ENCODE data around the gene TP53AIP1. TPM values are rescaled to one million over a fixed set of nuclear protein-coding genes. Genes with fewer than 3 reads are reported as not detected.

The TP53AIP1 gene
- total RNA-seq, 2 donors from 2014 or later, result 0.14 TPM; not detected in 1

DNA sequence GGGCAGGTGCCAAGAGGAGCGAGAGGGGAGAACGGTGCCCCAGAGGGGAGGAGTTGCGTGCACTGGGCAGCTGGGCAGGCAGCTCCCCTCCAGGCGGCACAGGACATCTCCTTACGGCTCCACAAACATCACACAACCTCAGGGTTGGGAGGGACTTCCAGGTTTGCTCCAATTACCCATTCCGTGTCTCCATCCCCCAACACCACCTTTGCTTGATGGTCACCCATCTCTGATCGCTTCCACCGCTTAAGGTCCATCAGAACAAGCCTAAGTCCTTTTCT, 14.5 kb upstream of the TP53AIP1 start:
- no peak overlapping the region for H3K4me3 Mint-ChIP-seq
- H3K36me3 Mint-ChIP-seq (ENCODE audit: insufficient read depth in 2 of 2), result no peaks in the 10 kb centered on the region
- H3K4me1 Mint-ChIP-seq (ENCODE audit: low read depth), result no peaks in the 10 kb centered on the region
- no peaks in the 10 kb centered on the region for H3K9me3 Mint-ChIP-seq
- H3K27me3 Mint-ChIP-seq (ENCODE audit: low read depth), result peaks cover 16% of the 10 kb centered on the region
- ATAC-seq (replicated peaks in 1 of 2) (no peak), DNase-seq (no peak)
- no peak overlapping the region for H3K27ac Mint-ChIP-seq

DNA sequence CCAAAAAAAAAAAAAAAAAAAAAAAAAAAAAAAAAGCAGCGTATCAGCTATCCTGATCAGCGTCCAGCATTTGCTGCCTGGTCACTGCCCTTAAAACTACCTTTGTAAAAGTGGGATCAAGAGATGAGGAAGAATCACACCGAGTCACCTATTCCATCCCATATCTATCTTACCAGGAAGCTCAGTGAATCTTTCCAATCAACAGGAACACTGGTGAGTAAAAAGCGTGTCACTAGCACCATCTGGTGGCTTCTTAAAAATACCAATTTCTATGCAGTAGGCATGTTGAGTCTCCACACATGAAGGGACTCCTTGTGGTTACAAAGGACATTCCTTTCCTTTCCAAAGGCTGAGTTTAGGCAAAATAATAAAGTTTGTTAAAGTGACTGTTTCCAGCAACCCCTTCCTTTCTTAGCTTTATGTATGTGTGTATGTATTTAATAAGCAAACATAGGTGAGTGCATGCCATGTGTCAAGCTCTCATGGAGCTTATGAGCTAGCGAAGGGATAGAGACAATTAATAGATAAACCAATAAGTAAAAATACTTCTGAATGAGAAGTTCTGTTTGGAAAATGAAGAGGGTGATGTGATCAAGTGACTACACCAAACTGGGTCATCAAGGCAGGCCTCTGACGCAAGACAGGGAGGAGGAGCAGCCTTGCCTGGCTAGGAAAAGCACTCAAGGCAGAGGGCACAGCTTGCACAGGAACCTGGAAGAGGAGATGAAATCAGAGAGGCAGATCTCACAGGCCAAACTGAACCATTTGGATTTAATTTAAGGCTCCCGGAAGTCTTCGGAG, 13.9 kb upstream of the TP53AIP1 start:
- no peaks in the 10 kb centered on the region for H3K36me3 Mint-ChIP-seq (ENCODE audit: insufficient read depth in 2 of 2)
- peaks cover 16% of the 10 kb centered on the region for H3K27me3 Mint-ChIP-seq (ENCODE audit: low read depth)
- H3K27ac Mint-ChIP-seq, result no peak overlapping the region
- DNase-seq (peak; percentile 15), ATAC-seq (replicated peaks in 1 of 2) (peak; percentile 56 to 66)
- H3K4me1 Mint-ChIP-seq (ENCODE audit: low read depth), result no peaks in the 10 kb centered on the region
- H3K9me3 Mint-ChIP-seq, result no peaks in the 10 kb centered on the region
- no peak overlapping the region for H3K4me3 Mint-ChIP-seq

DNA sequence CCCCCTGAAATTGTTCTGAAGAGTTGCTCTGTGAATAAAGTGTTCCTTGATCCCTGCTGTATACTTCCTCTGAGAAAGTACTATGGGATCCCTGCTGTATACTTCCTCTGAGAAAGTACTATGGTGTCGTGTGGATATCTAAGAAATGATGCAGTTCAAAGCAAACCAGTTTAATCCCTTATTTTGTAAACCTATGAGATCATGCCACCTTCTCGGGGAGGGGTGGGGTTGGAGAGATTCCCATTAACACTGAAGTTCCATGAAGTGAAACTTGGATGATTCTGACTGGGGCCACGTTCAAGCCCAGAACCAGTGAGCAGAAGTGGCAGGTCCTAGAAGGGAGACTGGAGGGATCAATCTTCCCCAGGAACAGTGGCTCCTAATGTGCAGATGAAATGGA, 13.0 kb upstream of the TP53AIP1 start:
- H3K27ac Mint-ChIP-seq, result no peak overlapping the region
- H3K36me3 Mint-ChIP-seq (ENCODE audit: insufficient read depth in 2 of 2), result no peaks in the 10 kb centered on the region
- no peak overlapping the region for H3K4me3 Mint-ChIP-seq
- DNase-seq (no peak), ATAC-seq (replicated peaks in 1 of 2) (no peak)
- no peaks in the 10 kb centered on the region for H3K9me3 Mint-ChIP-seq
- peaks cover 16% of the 10 kb centered on the region for H3K27me3 Mint-ChIP-seq (ENCODE audit: low read depth)
- no peaks in the 10 kb centered on the region for H3K4me1 Mint-ChIP-seq (ENCODE audit: low read depth)

DNA sequence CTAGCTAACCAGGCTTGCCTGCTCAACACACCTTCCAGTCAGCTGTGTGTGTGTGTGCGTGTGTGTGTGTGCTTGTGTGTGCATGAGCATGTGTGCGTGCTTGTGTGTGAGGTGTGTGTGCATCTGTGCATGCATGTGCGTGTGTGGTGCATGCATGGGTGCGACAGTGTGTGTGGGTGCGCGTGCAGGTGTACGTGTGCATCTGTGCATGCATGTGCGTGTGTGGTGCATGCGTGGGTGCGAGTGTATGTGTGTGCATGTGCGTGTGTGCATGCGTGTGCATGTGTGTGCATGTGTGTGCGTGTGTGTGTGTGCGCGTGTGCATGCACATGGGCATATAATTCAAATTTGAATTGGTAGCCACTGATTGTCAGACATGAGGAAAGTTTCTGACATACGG, 10.5 kb upstream of the TP53AIP1 start:
- peaks cover 28% of the 10 kb centered on the region for H3K27me3 Mint-ChIP-seq (ENCODE audit: low read depth)
- H3K4me3 Mint-ChIP-seq, result no peak overlapping the region
- ATAC-seq (replicated peaks in 1 of 2) (no peak), DNase-seq (no peak)
- H3K36me3 Mint-ChIP-seq (ENCODE audit: insufficient read depth in 2 of 2), result no peaks in the 10 kb centered on the region
- H3K27ac Mint-ChIP-seq, result no peak overlapping the region
- no peaks in the 10 kb centered on the region for H3K9me3 Mint-ChIP-seq
- no peaks in the 10 kb centered on the region for H3K4me1 Mint-ChIP-seq (ENCODE audit: low read depth)

DNA sequence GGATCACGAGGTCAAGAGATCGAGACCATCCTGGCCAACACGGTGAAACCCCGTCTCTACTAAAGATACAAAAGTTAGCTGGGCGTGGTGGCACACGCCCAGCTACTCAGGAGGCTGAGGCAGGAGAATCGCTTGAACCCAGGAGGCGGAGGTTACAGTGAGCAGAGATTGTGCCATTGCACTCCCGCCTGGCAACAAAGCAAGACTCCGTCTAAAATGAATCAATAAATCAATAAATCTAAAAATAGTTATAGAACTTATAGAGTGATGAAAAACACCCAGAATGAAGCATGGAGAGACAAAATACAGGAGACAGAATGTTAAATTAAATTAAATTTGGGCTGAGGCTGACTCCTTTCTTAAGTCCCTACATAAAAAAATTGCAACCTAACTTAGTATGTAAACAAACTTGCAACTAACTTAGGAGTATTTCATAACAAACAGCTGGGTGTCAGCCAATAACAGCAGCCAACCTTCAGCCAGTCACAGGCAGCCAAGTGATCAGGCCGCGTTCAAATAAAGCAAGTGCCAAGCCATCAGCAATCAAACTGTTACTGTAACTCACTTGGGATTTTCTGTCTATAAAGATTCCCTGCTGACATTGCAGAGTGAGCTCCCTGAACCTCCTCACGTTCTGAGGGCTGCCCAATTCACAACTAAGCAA, 7.3 kb upstream of the TP53AIP1 start:
- H3K27ac Mint-ChIP-seq, result no peak overlapping the region
- peaks cover 25% of the 10 kb centered on the region for H3K27me3 Mint-ChIP-seq (ENCODE audit: low read depth)
- no peaks in the 10 kb centered on the region for H3K4me1 Mint-ChIP-seq (ENCODE audit: low read depth)
- no peak overlapping the region for H3K4me3 Mint-ChIP-seq
- DNase-seq, result no peak
- H3K9me3 Mint-ChIP-seq, result no peaks in the 10 kb centered on the region
- H3K36me3 Mint-ChIP-seq (ENCODE audit: insufficient read depth in 2 of 2), result no peaks in the 10 kb centered on the region
- no peak for ATAC-seq (replicated peaks in 1 of 2)

DNA sequence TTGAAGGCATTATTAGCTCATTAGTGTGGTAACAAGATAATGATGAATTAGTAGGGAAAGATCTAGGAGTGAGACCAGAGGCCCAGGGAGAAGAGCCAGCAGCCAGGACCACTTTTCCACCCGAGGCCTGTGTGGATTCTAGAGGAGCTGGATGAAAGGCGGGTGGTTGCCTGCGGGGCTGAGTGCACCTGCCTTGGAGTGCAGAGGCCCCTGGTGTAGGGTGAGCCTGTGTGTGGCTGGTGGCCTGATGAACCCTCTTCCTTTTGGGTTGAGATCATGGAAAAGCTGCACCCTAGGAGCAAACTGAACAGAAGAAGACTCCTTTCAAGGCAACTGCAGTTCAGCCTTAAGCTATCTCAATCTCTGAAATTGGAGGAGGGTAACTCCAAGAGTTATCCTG, 5.9 kb upstream of the TP53AIP1 start:
- no peak overlapping the region for H3K27ac Mint-ChIP-seq
- H3K9me3 Mint-ChIP-seq, result no peaks in the 10 kb centered on the region
- H3K4me3 Mint-ChIP-seq, result no peak overlapping the region
- H3K4me1 Mint-ChIP-seq (ENCODE audit: low read depth), result no peaks in the 10 kb centered on the region
- DNase-seq (no peak), ATAC-seq (replicated peaks in 1 of 2) (no peak)
- H3K36me3 Mint-ChIP-seq (ENCODE audit: insufficient read depth in 2 of 2), result no peaks in the 10 kb centered on the region
- H3K27me3 Mint-ChIP-seq (ENCODE audit: low read depth), result peaks cover 28% of the 10 kb centered on the region

- Mint-ChIP-seq H3K27me3 (ENCODE audit: low read depth) (peaks cover 22% of the 10 kb centered on the region), H3K4me3 (no peak overlapping the region), H3K27ac (no peak overlapping the region), H3K9me3 (no peaks in the 10 kb centered on the region), H3K36me3 (ENCODE audit: insufficient read depth in 2 of 2) (no peaks in the 10 kb centered on the region), H3K4me1 (ENCODE audit: low read depth) (no peaks in the 10 kb centered on the region)
- ATAC-seq (replicated peaks in 1 of 2) (no peak), DNase-seq (no peak)
These were observed 5.1 kb upstream of the TP53AIP1 start for GRCh38 chr11:128947773-128948172.

- Mint-ChIP-seq H3K4me1 (ENCODE audit: low read depth) (no peaks in the 10 kb centered on the region), H3K27ac (no peak overlapping the region), H3K36me3 (ENCODE audit: insufficient read depth in 2 of 2) (no peaks in the 10 kb centered on the region), H3K27me3 (ENCODE audit: low read depth) (peaks cover 20% of the 10 kb centered on the region), H3K9me3 (no peaks in the 10 kb centered on the region), H3K4me3 (no peak overlapping the region)
- no peak for DNase-seq
- no peak for ATAC-seq (replicated peaks in 1 of 2)
These were observed 4.0 kb upstream of the TP53AIP1 start for GRCh38 chr11:128946648-128947047.

DNA sequence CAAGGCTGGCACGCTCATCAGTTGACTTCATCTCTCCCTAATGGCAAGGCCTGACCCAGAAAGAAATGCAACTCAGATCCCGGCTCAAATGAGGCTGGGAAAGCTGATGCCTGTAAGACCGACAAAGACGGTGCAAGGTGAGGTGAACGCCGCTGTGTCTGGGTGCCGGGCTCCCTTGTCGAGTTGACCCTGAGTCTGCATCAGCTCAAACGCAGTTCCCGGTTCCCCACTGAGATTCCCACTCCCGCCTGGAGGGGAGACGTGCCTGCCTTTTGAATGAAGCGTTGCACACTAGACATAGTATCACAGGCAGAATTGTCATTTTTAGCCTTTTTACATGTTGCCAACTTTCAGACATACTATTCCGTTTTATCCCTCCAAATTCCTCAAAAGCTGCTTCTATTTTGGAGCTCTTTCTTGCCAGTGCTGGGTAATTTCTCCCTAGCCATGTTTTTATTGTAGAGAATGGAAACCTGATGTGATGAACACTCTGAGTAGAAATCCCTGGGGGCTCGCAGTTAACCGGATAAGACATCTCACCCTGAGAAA, 831 bp upstream of the TP53AIP1 start:
- H3K36me3 Mint-ChIP-seq (ENCODE audit: insufficient read depth in 2 of 2), result no peaks in the 10 kb centered on the region
- ATAC-seq (replicated peaks in 1 of 2), result no peak

GRCh38 chr11:128942272-128942612, 429 bp downstream of the TP53AIP1 start:
- Mint-ChIP-seq H3K4me3 (no peak overlapping the region), H3K27ac (no peak overlapping the region), H3K4me1 (ENCODE audit: low read depth) (no peaks in the 10 kb centered on the region), H3K36me3 (ENCODE audit: insufficient read depth in 2 of 2) (no peaks in the 10 kb centered on the region), H3K27me3 (ENCODE audit: low read depth) (peaks cover 7% of the 10 kb centered on the region), H3K9me3 (no peaks in the 10 kb centered on the region)
- DNase-seq (no peak), ATAC-seq (replicated peaks in 1 of 2) (no peak)

More for the DNA sequence above, 831 bp upstream of the TP53AIP1 start:
- Mint-ChIP-seq H3K9me3 (no peaks in the 10 kb centered on the region), H3K4me1 (ENCODE audit: low read depth) (no peaks in the 10 kb centered on the region), H3K27ac (no peak overlapping the region), H3K27me3 (ENCODE audit: low read depth) (peaks cover 11% of the 10 kb centered on the region), H3K4me3 (no peak overlapping the region)
- no peak for DNase-seq

DNA sequence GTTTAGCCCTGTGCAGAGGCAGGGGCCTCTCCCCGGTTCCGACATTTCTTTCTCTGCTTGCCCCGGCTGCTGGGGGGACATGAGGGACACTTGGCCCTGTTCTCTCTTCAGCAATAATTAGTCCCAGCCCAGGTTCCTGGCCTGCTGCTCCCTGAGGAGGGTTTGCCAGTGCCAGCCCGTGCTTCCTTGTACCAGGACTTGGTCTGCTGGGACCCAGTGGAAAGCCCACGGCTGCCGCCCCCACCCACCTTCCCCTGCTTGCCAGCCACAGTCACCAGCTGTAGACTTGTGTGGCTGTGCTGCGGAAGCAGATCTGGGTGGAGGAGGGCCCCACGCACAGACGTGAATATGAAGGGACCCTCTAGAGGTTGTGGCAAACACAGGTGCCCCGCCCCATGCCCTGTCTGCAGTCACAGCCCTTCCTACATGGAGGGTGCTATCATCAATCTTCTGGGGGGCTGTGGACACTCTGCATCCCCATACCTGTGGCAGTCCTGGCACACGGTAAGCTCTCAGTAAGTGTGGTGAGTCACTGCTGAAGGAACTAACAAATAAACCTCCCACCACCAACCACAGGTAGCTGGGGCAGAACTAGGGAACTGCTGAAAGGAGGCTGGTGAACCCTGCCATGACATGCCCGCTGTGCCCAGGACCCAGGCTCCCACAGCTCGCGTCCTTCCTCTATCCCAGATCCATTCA, 949 bp downstream of the TP53AIP1 start:
- Mint-ChIP-seq H3K27ac (no peak overlapping the region), H3K4me1 (ENCODE audit: low read depth) (no peaks in the 10 kb centered on the region), H3K36me3 (ENCODE audit: insufficient read depth in 2 of 2) (no peaks in the 10 kb centered on the region), H3K27me3 (ENCODE audit: low read depth) (peaks cover 7% of the 10 kb centered on the region), H3K9me3 (no peaks in the 10 kb centered on the region), H3K4me3 (no peak overlapping the region)
- ATAC-seq (replicated peaks in 1 of 2), result no peak
- DNase-seq, result no peak

DNA sequence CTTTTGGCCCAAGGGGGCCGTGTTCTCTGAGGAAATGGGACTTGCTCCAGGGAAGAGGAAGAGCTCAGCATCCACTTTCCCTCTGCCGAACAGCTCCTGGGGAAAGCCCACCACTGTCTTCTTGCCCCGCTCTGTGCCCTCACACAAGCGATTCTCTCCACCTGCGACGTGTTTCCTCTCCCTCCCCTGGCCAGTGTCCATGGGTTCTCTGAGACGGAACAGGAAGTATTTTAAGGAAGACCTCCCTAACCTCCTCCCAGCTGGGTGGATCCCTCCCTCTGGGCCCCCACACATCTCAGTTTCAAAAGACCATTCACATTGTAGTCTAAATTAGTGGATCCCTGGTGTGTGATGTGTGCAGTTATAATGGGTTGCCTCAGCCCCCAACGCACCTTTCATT, 1.6 kb downstream of the TP53AIP1 start:
- Mint-ChIP-seq H3K36me3 (ENCODE audit: insufficient read depth in 2 of 2) (no peaks in the 10 kb centered on the region), H3K4me3 (no peak overlapping the region), H3K27ac (no peak overlapping the region), H3K4me1 (ENCODE audit: low read depth) (no peaks in the 10 kb centered on the region), H3K27me3 (ENCODE audit: low read depth) (peaks cover 7% of the 10 kb centered on the region), H3K9me3 (no peaks in the 10 kb centered on the region)
- no peak for DNase-seq
- no peak for ATAC-seq (replicated peaks in 1 of 2)

DNA sequence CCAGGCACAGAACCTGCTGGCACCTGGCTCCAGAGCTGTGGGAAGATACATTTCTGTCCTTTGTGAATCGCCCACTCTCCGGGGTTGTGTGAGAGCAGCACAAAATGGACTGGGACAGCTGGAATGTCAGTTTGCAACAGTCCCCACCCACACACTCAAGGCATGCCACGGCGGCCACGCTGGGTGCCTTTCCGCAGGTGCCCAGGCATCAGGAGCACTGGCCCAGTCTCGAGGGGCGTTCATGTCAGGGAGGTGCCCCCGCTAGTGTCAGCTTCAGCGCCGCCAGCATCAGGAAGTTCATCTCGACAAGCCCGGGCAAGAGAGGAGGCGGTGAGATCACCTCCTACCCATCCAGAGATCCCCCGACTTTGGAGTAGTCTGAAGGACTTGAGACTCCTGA, 2.1 kb downstream of the TP53AIP1 start:
- Mint-ChIP-seq H3K27ac (no peak overlapping the region), H3K27me3 (ENCODE audit: low read depth) (peaks cover 7% of the 10 kb centered on the region), H3K4me3 (no peak overlapping the region), H3K36me3 (ENCODE audit: insufficient read depth in 2 of 2) (no peaks in the 10 kb centered on the region), H3K4me1 (ENCODE audit: low read depth) (no peaks in the 10 kb centered on the region), H3K9me3 (no peaks in the 10 kb centered on the region)
- no peak for DNase-seq
- ATAC-seq (replicated peaks in 1 of 2), result no peak

Measured in activated T-cell treated with anti-CD3 and anti-CD28 coated beads, Interleukin-2, amount 50 U/mL, for 72 hours (primary cell).